GM12801 (cell line): ENCODE data around the gene ATP5PF.

Experiments
- TF ChIP-seq, protein P1 (sequence below): IDR thresholded peaks from one replicate; pipeline ENCODE4 v1.5.1; 2011; ENCODE audit warnings: control low read depth; ENCODE audit not compliant: insufficient read length; ENCODE audit errors: extremely low read depth

ATP5PF gene

DNA sequence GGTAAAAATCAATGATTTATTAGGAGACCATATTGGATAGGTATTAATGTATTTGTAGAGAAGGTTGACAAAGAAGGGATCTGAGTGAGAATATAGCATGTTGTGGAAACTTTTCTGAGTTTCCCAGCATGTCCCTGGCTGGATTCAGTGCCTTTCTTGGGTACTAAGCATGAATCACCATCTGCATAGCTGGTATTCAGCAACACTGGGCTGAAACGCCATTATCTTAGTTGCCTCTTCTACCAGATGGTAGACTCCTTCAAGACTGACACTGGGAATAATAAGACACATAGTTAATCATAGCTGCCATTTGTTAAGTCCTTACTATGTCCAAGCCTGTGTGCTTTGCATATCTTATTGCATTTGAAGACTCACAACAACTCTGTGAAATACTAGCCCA is 45.5 kb downstream of the ATP5PF start:
- TF ChIP-seq, protein P1, sequence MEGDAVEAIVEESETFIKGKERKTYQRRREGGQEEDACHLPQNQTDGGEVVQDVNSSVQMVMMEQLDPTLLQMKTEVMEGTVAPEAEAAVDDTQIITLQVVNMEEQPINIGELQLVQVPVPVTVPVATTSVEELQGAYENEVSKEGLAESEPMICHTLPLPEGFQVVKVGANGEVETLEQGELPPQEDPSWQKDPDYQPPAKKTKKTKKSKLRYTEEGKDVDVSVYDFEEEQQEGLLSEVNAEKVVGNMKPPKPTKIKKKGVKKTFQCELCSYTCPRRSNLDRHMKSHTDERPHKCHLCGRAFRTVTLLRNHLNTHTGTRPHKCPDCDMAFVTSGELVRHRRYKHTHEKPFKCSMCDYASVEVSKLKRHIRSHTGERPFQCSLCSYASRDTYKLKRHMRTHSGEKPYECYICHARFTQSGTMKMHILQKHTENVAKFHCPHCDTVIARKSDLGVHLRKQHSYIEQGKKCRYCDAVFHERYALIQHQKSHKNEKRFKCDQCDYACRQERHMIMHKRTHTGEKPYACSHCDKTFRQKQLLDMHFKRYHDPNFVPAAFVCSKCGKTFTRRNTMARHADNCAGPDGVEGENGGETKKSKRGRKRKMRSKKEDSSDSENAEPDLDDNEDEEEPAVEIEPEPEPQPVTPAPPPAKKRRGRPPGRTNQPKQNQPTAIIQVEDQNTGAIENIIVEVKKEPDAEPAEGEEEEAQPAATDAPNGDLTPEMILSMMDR: no peak

DNA sequence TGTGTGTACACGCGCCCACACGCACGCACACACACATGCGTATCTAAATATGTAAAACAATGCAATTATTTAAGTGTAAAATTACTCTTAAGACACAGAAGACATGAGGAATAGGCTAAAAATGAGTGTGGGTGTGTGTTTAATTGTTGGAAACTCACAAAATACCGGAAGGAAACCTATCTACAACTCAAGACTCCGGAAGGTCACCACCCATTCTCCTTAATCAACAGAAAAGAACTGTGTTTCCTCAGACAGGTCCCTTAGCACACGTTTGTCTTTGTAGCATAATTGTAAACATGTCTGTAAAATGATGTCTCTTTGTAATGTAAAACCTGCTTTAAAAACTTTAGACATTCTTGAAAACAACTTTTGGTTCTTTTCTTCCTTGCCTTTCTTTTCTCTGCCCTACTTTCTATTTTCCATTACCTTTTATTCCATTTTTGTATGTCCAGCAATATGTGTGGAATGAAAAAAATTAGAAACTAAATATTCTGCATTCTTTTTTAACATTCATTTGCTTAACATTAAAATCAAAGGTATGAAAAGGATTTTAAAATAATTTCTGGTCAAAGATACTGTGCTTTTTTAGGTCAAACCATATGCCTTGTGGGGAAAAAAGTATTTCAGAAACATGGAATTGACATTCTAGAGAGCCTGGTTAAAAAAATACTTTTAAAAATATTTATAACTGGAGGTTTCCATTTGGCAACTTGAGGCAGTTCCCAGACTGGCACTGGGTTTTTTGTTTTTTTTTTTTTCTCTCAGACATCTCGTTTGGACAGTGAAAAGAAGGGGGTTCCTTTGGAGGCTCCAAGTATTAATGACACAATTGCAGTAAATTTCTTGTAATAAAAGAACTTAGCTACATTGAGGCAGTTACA is 46.2 kb downstream of the ATP5PF start:
- TF ChIP-seq, protein P1: no peak

DNA sequence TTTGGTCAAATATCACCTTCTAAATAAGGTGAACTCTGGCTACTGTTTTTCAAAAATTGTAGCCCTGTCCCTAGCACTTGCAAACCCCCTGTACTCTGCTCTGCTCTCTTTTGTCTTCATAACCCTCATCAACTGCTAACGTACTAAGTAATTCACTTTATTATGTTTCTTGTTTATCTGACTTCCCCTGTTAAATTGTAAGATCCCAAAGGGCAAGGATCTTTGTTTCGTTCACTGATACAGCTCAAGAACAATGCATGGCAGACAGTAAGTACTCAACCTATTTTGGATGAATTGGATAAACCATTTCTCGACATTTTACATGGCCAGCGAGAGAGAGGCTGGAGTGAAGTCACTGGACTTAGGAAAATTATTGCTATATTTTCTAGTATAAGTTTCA is 46.9 kb downstream of the ATP5PF start:
- TF ChIP-seq, protein P1: no peak

DNA sequence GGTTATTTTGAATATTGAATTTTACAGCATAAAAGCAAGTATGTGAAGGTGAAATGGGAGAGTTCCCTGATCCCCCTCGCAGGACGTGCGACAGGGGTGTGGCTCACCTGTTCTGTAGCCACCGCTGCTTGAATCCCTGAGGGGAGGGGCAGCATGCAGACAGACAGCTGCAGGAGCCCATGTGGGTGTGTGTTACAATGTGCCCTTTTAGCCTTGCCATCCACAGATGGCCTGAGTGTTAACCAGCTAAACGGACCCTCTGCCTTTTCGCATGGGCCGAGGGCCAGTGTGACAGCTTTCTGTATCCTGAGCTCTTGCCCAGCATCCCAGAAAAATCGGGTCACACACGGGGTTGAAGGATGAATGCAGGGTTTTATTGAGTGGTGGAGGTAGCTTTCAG is 52.3 kb downstream of the ATP5PF start:
- TF ChIP-seq, protein P1: no peak

DNA sequence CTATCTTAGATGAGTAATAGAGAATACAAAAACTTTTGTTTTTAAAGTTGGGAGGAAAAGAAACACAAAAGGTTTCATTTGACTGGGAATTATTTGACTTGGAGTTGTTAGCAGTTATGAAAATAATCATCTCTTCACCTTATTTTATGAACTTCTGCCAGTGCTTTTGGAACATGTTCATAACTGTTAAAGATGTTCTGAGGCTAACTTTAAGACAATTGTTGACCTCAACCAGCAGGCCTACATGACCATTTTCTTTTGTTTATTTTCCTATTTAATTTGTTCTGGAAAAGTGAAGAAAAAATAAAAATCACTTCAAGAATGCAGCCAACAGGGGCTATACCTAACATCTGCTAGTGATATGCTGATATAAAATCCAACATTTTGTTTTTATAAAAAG is 58.3 kb downstream of the ATP5PF start:
- TF ChIP-seq, protein P1: no peak
